HepG2 (cell line): ENCODE measurements around the gene UBL4B. TPM values are rescaled to one million over a fixed set of nuclear protein-coding genes. Genes with fewer than 3 reads are reported as not detected.

ENCODE experiments used
- AGO2 ChIP-seq: fragments of 200-400 bp; formaldehyde crosslinking; optimal IDR thresholded peaks from 2 replicates; pipeline ENCODE3; 2017; ENCODE audit warnings: mild to moderate bottlenecking, low read depth, low read length, moderate library complexity
- ATF2 ChIP-seq: sonication (generic); formaldehyde crosslinking; IDR thresholded peaks from 2 replicates; pipeline ENCODE4 v1.4.0; 2020; ENCODE audit warnings: missing genetic modification reagents
- CHCHD3 ChIP-seq: sonication (generic); formaldehyde crosslinking; IDR thresholded peaks from 2 replicates; pipeline ENCODE4 v1.8.0; 2022; ENCODE audit warnings: mild to moderate bottlenecking, missing genetic modification reagents, moderate library complexity
- GFI1 ChIP-seq: sonication (generic); formaldehyde crosslinking; IDR thresholded peaks from 2 replicates; pipeline ENCODE4 v1.5.0; 2020; ENCODE audit warnings: missing genetic modification reagents, mild to moderate bottlenecking, borderline replicate concordance
- HDAC2 ChIP-seq: sonication (generic); formaldehyde crosslinking; IDR thresholded peaks from 2 replicates; pipeline ENCODE4 v1.4.0; 2020; ENCODE audit warnings: missing genetic modification reagents
- ISL2 ChIP-seq: sonication (generic); formaldehyde crosslinking; IDR thresholded peaks from 2 replicates; pipeline ENCODE4 v1.5.0; 2020; ENCODE audit warnings: missing genetic modification reagents
- MAF1 ChIP-seq: sonication (generic); formaldehyde crosslinking; IDR thresholded peaks from 2 replicates; pipeline ENCODE4 v1.5.0; 2020; ENCODE audit warnings: missing genetic modification reagents, borderline replicate concordance
- MAX ChIP-seq: IDR thresholded peaks from 2 replicates; pipeline ENCODE4 v1.6.1; 2012; ENCODE audit warnings: inconsistent platforms
- MEF2D ChIP-seq: sonication (generic); formaldehyde crosslinking; IDR thresholded peaks from 2 replicates; pipeline ENCODE4 v1.5.1; 2020; ENCODE audit warnings: mild to moderate bottlenecking, missing genetic modification reagents
- MTF2 ChIP-seq: sonication (generic); formaldehyde crosslinking; IDR thresholded peaks from 2 replicates; pipeline ENCODE4 v1.5.0; 2020; ENCODE audit warnings: missing genetic modification reagents, borderline replicate concordance
- NBN ChIP-seq: fragments of 450-650 bp; conservative IDR thresholded peaks from 2 replicates; pipeline ENCODE4 v1.6.1; 2017
- NFIB ChIP-seq: sonication (generic); formaldehyde crosslinking; IDR thresholded peaks from 2 replicates; pipeline ENCODE4 v1.9.0; 2021; ENCODE audit warnings: missing genetic modification reagents, mild to moderate bottlenecking, borderline replicate concordance
- SOX6 ChIP-seq, 2 experiments: fragments of 450-650 bp in 1 of 2; sonication (generic) in 1 of 2; formaldehyde crosslinking in 1 of 2; IDR thresholded peaks; 2 replicates each; pipeline versions ENCODE4 v1.4.0 to v1.6.1; 2017 to 2020; ENCODE audit warnings: antibody characterized with exemption in 1 of 2, mild to moderate bottlenecking in 1 of 2, missing genetic modification reagents in 1 of 2
- SP5 ChIP-seq: IDR thresholded peaks from 2 replicates; pipeline ENCODE4 v1.6.1; 2016; ENCODE audit warnings: low read depth, borderline replicate concordance
- SRSF1 ChIP-seq: fragments of 200-400 bp; formaldehyde crosslinking; optimal IDR thresholded peaks from 2 replicates; pipeline ENCODE3; 2017; ENCODE audit warnings: mild to moderate bottlenecking, low read depth, low read length, moderate library complexity
- TOPORS ChIP-seq: sonication (generic); formaldehyde crosslinking; IDR thresholded peaks from 2 replicates; pipeline ENCODE4 v1.8.0; 2023; ENCODE audit warnings: mild to moderate bottlenecking, missing genetic modification reagents
- ZBTB21 ChIP-seq: sonication (generic); formaldehyde crosslinking; IDR thresholded peaks from 2 replicates; pipeline ENCODE4 v1.4.0; 2020; ENCODE audit warnings: missing genetic modification reagents
- ZFP82 ChIP-seq: sonication (generic); formaldehyde crosslinking; IDR thresholded peaks from 2 replicates; pipeline ENCODE4 v1.5.1; 2020; ENCODE audit warnings: mild to moderate bottlenecking, missing genetic modification reagents, borderline replicate concordance
- ZMYM2 ChIP-seq: sonication (generic); formaldehyde crosslinking; IDR thresholded peaks from 2 replicates; pipeline ENCODE4 v1.8.0; 2022; ENCODE audit warnings: mild to moderate bottlenecking, missing genetic modification reagents
- ZNF317 ChIP-seq: sonication (generic); formaldehyde crosslinking; IDR thresholded peaks from 2 replicates; pipeline ENCODE4 v1.5.0; 2020; ENCODE audit warnings: mild to moderate bottlenecking, missing genetic modification reagents
- ZNF333 ChIP-seq: sonication (generic); formaldehyde crosslinking; IDR thresholded peaks from 2 replicates; pipeline ENCODE4 v1.4.0; 2020; ENCODE audit warnings: mild to moderate bottlenecking, missing genetic modification reagents, borderline replicate concordance
- ZNF343 ChIP-seq: sonication (generic); formaldehyde crosslinking; IDR thresholded peaks from 2 replicates; pipeline ENCODE4 v1.4.0; 2020; ENCODE audit warnings: mild to moderate bottlenecking, missing genetic modification reagents
- ZNF704 ChIP-seq: sonication (generic); formaldehyde crosslinking; IDR thresholded peaks from 2 replicates; pipeline ENCODE4 v1.8.1; 2023; ENCODE audit warnings: mild to moderate bottlenecking, inconsistent platforms, moderate library complexity, missing genetic modification reagents, borderline replicate concordance
- ZNF749 ChIP-seq: sonication (generic); formaldehyde crosslinking; IDR thresholded peaks from 2 replicates; pipeline ENCODE4 v1.8.0; 2022; ENCODE audit warnings: mild to moderate bottlenecking, missing genetic modification reagents, moderate library complexity, borderline replicate concordance
- ZNF777 ChIP-seq: sonication (generic); formaldehyde crosslinking; IDR thresholded peaks from 2 replicates; pipeline ENCODE4 v1.4.0; 2020; ENCODE audit warnings: missing genetic modification reagents
- ZNF800 ChIP-seq: sonication (generic); formaldehyde crosslinking; IDR thresholded peaks from 2 replicates; pipeline ENCODE4 v1.4.0; 2020; ENCODE audit warnings: missing genetic modification reagents
- ZZZ3 ChIP-seq: sonication (generic); formaldehyde crosslinking; IDR thresholded peaks from 2 replicates; pipeline ENCODE4 v1.4.0; 2020; ENCODE audit warnings: missing genetic modification reagents, mild to moderate bottlenecking, borderline replicate concordance
- polyA plus RNA-seq, 8 experiments: library from polyadenylated mRNA; depleted of rRNA in 3 of 8; stranded (reverse) in 7 of 8; unstranded in 1 of 8; fragments of >200 nt; fragmentation: Illumina TruSeq in 4 of 8; extraction: Trizol in 4 of 8; gene quantifications; 2 replicates each; pipeline versions ENCODE4 v1.2.1 to v1.2.3, GENCODE V29; 2011 to 2016; ENCODE audit warnings: low read depth in 4 of 8, missing spikeins in 1 of 8, mixed read lengths in 1 of 8; ENCODE audit not compliant: insufficient read depth in 1 of 8
- total RNA-seq, 5 experiments: library from RNA; depleted of rRNA; stranded (reverse); fragments of >200 nt; fragmentation: Illumina TruSeq; extraction: Trizol; gene quantifications; 2 replicates each; pipeline ENCODE4 v1.2.3, GENCODE V29; 2016; ENCODE audit warnings: low read depth in 1 of 5

UBL4B gene
- total and polyA plus RNA-seq, 2 of the 13 experiments (the other 11 are each of a cell fraction or from before 2014, with no cell fraction given): not detected

- TF ChIP-seq HDAC2 (no peak), ZNF343 (no peak), ZNF777 (CRISPR knock-in tag) (peak; percentile 69; the same call in 1 of the 2 replicates), ATF2 (CRISPR knock-in tag) (no peak), SOX6 (IDR thresholded peaks at IDR 0.05) (no peak), SOX6 (CRISPR knock-in tag; IDR thresholded peaks at IDR 0.05) (0 out of 2 replicates have a peak, but pooled peaks have one; percentile 11), MAF1 (CRISPR knock-in tag) (no peak), ZNF333 (CRISPR knock-in tag) (no peak), ZNF800 (CRISPR knock-in tag) (no peak; the same call in 1 of the 2 replicates), ZBTB21 (CRISPR knock-in tag) (no peak), ZFP82 (CRISPR knock-in tag) (no peak), TOPORS (CRISPR knock-in tag) (no peak), AGO2 (no peak), GFI1 (CRISPR knock-in tag) (no peak), ZNF317 (CRISPR knock-in tag) (no peak), CHCHD3 (no peak), NBN (no peak), ZNF704 (CRISPR knock-in tag) (no peak), MAX (peak; percentile 59), SP5 (CRISPR knock-in tag) (no peak), NFIB (CRISPR knock-in tag) (no peak), MTF2 (peak; percentile 71; the same call in 1 of the 2 replicates), ZNF749 (CRISPR knock-in tag) (no peak), ZZZ3 (CRISPR knock-in tag) (no peak), ZMYM2 (CRISPR knock-in tag) (no peak), MEF2D (CRISPR knock-in tag) (no peak), ISL2 (CRISPR knock-in tag) (no peak), SRSF1 (peak; percentile 42)
Observed at GRCh38 chr1:110084227-110085078, 27.8 kb upstream of the UBL4B start (continued).
